Activated CD4-positive, alpha-beta memory T cell treated with anti-CD3 and anti-CD28 coated beads, Interleukin-2, amount 10 ng/mL, durations not matched to agents 7 days and 5 days (primary cell): Measurements from ENCODE around the gene DNMT3B. TPM values are rescaled to one million over a fixed set of nuclear protein-coding genes. Genes with fewer than 3 reads are reported as not detected.

Experiments
- CTCF ChIA-PET: fragments of 350-600 bp; sonication (Branson Sonifier 250); formaldehyde crosslinking; loops from one replicate; lab custom pipeline; 2021; ENCODE audit warnings: antibody characterized with exemption, inconsistent platforms; lab: Charles Lee
- POLR2A ChIA-PET: fragments of 350-600 bp; sonication (Branson Sonifier 250); formaldehyde crosslinking; loops from one replicate; lab custom pipeline; 2021; ENCODE audit warnings: antibody characterized with exemption; lab: Charles Lee
- DNase-seq: peaks from one replicate; pipeline ENCODE4 v3.0.0-alpha.2; 2020
- H3K27ac Mint-ChIP-seq: one replicate; pipeline ENCODE4 v1.8.0; 2021; ENCODE audit warnings: mild to moderate bottlenecking, mixed read lengths
- H3K27me3 Mint-ChIP-seq: one replicate; pipeline ENCODE4 v1.8.0; 2021; ENCODE audit warnings: mixed read lengths
- H3K36me3 Mint-ChIP-seq: one replicate; pipeline ENCODE4 v1.8.0; 2021; ENCODE audit warnings: low read depth, mixed read lengths
- H3K4me1 Mint-ChIP-seq: one replicate; pipeline ENCODE4 v1.8.0; 2021; ENCODE audit warnings: mixed read lengths
- H3K4me3 Mint-ChIP-seq: one replicate; pipeline ENCODE4 v1.8.0; 2021; ENCODE audit warnings: mild to moderate bottlenecking, mixed read lengths
- H3K9me3 Mint-ChIP-seq: one replicate; pipeline ENCODE4 v1.8.0; 2021; ENCODE audit warnings: mixed read lengths
- total RNA-seq, 2 experiments: library from RNA; stranded (reverse); gene quantifications; one replicate each; pipeline ENCODE4 v1.2.3, GENCODE V29; 2021

DNMT3B gene
- total RNA-seq, 2 experiments from 2014 or later, result 2.2 to 2.4 TPM

DNA sequence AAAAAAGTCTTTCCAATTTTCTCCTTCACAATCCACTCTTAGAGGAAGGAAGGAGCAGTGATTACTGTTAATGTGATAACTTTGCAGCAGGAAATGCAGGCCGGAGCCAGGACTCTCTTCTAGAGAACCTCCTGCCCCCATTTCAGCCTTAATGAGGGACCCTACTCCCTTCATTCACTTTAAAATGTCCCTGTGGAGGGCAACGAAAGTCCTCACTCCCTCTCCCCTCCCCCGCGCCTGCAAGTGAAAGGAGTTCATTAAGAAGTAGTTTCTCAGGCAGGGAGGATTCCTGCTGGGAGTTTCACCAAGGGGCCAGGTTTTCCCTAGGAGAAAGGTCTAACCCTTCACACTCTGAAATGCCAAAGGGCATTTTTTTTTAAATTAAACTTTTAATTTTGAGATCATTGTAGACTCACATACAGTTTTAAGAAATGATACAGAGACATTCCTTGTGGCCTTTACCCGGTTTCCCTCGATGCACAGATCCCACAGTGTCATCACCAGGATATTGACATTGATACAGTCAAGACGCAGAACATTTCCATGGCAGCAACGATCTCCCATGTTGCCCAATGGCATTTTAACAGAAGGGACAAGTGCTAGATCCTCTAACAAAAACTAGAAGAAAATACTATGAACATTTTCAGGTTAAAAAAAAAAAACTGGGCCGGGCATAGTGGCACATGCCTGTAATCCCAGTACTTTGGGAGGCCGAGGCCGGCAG, 12.1 kb upstream of the DNMT3B start:
- H3K9me3 Mint-ChIP-seq, result no peaks in the 10 kb centered on the region
- no peak for DNase-seq
- POLR2A ChIA-PET, result no interaction called here
- no peaks in the 10 kb centered on the region for H3K36me3 Mint-ChIP-seq
- no peak overlapping the region for H3K27ac Mint-ChIP-seq
- H3K4me1 Mint-ChIP-seq, result peaks cover 3% of the 10 kb centered on the region
- H3K4me3 Mint-ChIP-seq, result no peak overlapping the region
- no peaks in the 10 kb centered on the region for H3K27me3 Mint-ChIP-seq
- CTCF ChIA-PET, result no interaction called here

DNA sequence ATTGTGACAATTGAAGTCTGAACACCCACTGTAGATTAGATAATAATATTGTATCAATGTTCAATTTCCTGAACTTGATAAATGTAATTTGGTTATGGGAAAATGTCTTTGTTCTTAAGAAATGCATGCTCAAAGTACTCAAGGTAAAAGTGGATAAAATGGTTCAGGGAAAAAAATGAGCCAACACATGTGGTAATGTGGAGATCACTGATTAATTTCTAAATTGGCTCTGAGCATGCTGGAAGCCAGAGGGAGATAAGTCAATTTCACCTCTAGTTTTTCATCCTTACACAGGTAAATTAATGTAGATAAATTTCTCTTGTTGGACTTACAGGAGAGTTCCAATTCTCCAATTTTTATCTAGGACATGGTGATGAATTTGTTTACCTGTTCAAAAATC, 10.9 kb upstream of the DNMT3B start:
- CTCF ChIA-PET, result no interaction called here

DNA sequence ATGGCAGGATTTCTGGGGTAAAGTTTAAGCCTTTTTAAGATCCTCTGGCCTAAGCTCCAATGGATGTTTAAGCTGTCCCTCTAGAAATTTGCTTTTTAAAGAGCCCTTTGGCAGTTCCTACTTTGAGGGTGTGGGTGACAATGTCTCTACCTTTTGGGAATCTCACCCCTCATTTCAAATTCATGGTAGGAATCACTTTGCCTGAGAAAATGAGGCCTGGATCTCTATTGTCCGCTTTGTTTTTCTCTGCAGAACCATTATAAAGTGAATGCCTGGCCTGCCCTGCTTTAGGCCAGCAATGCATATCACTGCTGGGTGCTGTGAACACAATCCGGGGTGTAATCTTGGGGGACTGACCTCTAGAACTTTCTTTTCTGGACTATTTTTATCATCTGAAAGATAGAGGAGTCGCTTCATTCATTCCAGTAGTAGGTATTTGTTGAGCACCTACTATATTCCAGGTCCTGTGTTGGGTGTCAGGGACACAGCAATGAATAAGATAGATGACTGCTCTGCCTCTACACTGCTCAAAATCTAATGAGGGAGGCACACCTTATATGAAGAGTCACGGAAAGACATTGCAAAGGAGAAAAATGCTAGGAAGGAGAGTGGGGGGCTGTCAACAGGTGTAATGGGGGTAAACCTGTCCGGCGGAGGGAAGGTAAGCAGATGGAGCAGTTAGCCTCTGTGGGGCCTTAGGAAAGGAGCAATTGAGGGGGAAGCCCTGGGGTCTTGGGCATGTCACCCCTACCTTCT, 10.3 kb upstream of the DNMT3B start:
- CTCF ChIA-PET, result no interaction called here
- Mint-ChIP-seq H3K27me3 (no peaks in the 10 kb centered on the region), H3K9me3 (no peaks in the 10 kb centered on the region), H3K4me1 (peaks cover 2% of the 10 kb centered on the region), H3K27ac (no peak overlapping the region), H3K4me3 (no peak overlapping the region), H3K36me3 (no peaks in the 10 kb centered on the region)
- no peak for DNase-seq
- POLR2A ChIA-PET, result no interaction called here

More for the DNA sequence above, 10.9 kb upstream of the DNMT3B start:
- Mint-ChIP-seq H3K9me3 (no peaks in the 10 kb centered on the region), H3K4me3 (no peak overlapping the region), H3K4me1 (peaks cover 2% of the 10 kb centered on the region), H3K27ac (no peak overlapping the region), H3K27me3 (no peaks in the 10 kb centered on the region), H3K36me3 (no peaks in the 10 kb centered on the region)
- no peak for DNase-seq
- POLR2A ChIA-PET, result no interaction called here

DNA sequence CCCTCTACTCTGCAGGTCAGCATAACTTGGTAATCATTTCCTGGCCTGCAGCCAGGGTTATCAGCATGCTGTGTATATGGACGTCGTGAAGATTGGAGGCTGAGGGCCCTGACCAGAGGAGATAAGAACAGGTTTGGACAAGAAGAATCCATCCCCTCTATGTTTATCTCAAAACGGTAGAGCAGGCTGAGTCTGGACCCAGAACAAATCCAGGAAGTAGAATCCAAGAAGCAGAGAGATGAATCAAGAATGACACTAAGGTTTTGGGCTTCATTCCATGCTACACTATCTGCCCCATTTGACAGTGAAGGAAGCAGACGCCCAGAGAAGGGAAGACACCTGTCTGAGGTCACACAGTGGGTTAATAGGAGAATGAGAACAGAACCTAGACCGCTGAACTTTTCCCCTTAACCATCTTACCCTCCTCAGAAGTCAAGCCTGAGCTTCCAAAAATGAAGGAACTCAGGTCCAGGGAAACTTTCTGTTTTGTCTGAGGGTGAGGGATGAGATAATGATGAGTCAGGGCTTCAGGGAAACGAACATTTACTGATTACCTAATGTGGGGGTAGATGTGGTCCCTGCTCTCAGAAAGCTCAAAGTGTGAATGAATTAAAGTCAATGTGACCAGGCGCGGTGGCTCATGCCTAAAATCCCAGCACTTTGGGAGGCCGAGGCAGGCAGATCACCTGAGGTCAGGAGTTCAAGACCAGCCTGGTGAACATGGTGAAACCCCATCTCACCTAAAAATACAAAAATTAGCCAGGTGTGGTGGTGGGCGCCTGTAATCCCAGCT, 9.5 kb upstream of the DNMT3B start:
- H3K9me3 Mint-ChIP-seq, result no peaks in the 10 kb centered on the region
- H3K4me1 Mint-ChIP-seq, result peaks cover 2% of the 10 kb centered on the region
- ChIA-PET CTCF (interaction anchor here (1.8 kb wide), 1 partner anchor 26 kb away, joined by 3 read pairs; no protein-coding TSS in a partner anchor), POLR2A (no interaction called here)
- no peak overlapping the region for H3K4me3 Mint-ChIP-seq
- no peaks in the 10 kb centered on the region for H3K27me3 Mint-ChIP-seq
- no peak for DNase-seq
- no peak overlapping the region for H3K27ac Mint-ChIP-seq
- no peaks in the 10 kb centered on the region for H3K36me3 Mint-ChIP-seq

DNA sequence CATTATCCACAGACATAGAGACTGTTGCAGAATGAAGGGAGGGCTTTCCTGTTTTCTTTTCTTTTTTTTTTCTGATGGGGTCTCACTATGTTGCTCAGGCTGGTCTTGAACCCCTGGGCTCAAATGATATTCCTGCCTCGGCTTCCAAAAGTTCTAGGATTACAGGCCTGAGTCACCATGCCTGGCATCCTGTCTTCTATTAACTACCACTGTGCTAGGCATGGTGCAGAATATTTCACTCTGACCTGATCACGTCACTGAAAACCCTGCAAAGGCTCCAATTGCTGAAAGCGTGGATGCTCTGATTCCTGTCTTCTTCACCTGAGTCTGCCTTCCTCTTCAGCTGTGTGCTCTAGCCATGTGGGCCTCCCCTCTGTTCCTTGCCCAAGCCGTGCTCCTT, 8.5 kb upstream of the DNMT3B start:
- no peak for DNase-seq
- POLR2A ChIA-PET, result no interaction called here
- CTCF ChIA-PET, result interaction anchor here (0.6 to 1.8 kb wide), 3 partner anchors 15 to 28 kb away, joined by 3 read pairs; no protein-coding TSS in a partner anchor
- Mint-ChIP-seq H3K27me3 (no peaks in the 10 kb centered on the region), H3K4me3 (no peak overlapping the region), H3K36me3 (no peaks in the 10 kb centered on the region), H3K27ac (no peak overlapping the region), H3K9me3 (no peaks in the 10 kb centered on the region), H3K4me1 (peaks cover 2% of the 10 kb centered on the region)

DNA sequence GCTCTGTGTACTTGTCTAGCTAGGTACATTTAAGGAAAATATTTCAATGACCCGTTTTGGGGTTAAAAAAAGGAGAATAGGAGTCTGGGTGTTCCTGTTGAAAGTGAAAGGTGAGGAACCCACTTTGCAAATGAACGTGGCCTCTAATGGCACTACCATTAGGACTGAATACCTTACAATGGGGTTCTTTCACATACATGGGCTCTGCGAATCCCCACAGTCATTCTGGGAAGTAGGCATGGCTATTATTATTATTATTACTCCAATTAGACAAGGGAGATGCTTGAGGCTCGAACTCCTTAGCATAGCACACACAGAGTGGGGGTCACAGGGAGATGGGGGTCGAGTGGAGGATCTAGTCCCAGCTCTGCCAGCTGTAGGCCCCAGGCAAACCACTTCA, 6.0 kb upstream of the DNMT3B start:
- no peak for DNase-seq
- Mint-ChIP-seq H3K4me3 (no peak overlapping the region), H3K4me1 (peaks cover 7% of the 10 kb centered on the region), H3K27ac (no peak overlapping the region), H3K9me3 (no peaks in the 10 kb centered on the region), H3K36me3 (no peaks in the 10 kb centered on the region), H3K27me3 (peaks cover 1% of the 10 kb centered on the region)
- ChIA-PET CTCF (interaction anchor here (1.2 to 2.4 kb wide), 2 partner anchors 9 to 22 kb away, joined by 4 to 12 read pairs; no protein-coding TSS in a partner anchor), POLR2A (interaction anchor here (0.9 kb wide), 1 partner anchor 13 kb away, joined by 3 read pairs; the partner anchor contains the start of gene COMMD7)

DNA sequence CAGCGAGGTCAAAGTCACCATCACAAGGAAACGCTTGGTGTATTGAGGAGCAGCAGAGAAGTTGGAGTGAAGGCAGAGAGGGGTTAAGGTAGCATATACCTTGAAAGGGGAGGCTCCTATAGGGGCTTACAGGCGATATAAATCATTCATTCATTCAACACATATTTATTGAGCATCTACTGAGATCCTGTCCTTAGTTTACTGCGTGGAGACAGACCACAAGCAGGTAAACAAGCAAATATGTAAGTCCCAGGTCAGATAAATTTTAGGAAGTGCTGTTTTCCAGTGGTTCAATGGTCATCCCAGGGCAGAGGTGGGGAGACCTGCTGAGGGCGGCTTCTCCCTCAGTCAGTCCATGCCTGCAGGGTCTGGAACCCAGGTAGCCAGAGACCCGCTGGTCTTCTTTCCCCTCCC, 761 bp upstream of the DNMT3B start:
- peaks cover 16% of the 10 kb centered on the region for H3K27me3 Mint-ChIP-seq
- H3K9me3 Mint-ChIP-seq, result no peaks in the 10 kb centered on the region
- no peak for DNase-seq
- POLR2A ChIA-PET, result interaction anchor here (1.3 to 1.5 kb wide), 2 partner anchors 17 to 18 kb away, joined by 3 to 5 read pairs; partner anchors contain the start of gene COMMD7
- H3K4me1 Mint-ChIP-seq, result peaks cover 15% of the 10 kb centered on the region
- peak overlapping the region; percentile 65 for H3K4me3 Mint-ChIP-seq
- peak overlapping the region; percentile 15 for H3K27ac Mint-ChIP-seq
- CTCF ChIA-PET, result interaction anchor here (2.0 kb wide), 1 partner anchor 19 kb away, joined by 6 read pairs; the partner anchor contains the start of gene COMMD7
- no peaks in the 10 kb centered on the region for H3K36me3 Mint-ChIP-seq

DNA sequence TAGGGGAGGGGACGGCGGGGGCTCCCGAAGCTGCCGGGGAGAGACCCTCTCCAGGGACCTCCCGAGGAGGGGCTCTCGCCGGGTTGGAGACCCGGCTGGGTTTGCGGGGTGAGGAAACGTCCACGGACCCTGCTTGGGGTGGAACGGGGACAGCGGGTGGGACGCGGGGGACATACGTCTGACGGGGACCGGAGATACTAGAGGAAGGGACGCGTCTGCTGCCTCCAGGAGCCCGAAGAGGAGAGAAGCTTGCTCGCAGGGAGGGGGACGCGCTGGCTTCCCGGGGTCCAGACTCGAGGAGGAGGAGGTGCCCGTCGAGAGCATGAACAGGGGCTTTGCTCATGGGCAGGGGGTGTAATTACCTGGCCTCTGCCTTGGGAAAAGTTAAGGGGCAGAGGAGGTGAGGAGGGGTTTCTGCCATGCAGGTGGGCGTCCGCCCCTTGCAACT, 593 bp downstream of the DNMT3B start:
- Mint-ChIP-seq H3K27me3 (peaks cover 16% of the 10 kb centered on the region), H3K9me3 (no peaks in the 10 kb centered on the region), H3K4me3 (peak overlapping the region; percentile 81), H3K27ac (no peak overlapping the region), H3K36me3 (no peaks in the 10 kb centered on the region), H3K4me1 (peaks cover 15% of the 10 kb centered on the region)
- POLR2A ChIA-PET, result interaction anchor here (0.9 to 2.4 kb wide), 5 partner anchors 16 to 224 kb away, joined by 3 to 31 read pairs (median 5); partner anchors contain the start of gene COMMD7
- peak; percentile 27 for DNase-seq
- CTCF ChIA-PET, result interaction anchor here (1.1 to 3.4 kb wide), 6 partner anchors 14 to 90 kb away, joined by 3 to 17 read pairs (median 6); partner anchors contain the start of gene COMMD7

DNA sequence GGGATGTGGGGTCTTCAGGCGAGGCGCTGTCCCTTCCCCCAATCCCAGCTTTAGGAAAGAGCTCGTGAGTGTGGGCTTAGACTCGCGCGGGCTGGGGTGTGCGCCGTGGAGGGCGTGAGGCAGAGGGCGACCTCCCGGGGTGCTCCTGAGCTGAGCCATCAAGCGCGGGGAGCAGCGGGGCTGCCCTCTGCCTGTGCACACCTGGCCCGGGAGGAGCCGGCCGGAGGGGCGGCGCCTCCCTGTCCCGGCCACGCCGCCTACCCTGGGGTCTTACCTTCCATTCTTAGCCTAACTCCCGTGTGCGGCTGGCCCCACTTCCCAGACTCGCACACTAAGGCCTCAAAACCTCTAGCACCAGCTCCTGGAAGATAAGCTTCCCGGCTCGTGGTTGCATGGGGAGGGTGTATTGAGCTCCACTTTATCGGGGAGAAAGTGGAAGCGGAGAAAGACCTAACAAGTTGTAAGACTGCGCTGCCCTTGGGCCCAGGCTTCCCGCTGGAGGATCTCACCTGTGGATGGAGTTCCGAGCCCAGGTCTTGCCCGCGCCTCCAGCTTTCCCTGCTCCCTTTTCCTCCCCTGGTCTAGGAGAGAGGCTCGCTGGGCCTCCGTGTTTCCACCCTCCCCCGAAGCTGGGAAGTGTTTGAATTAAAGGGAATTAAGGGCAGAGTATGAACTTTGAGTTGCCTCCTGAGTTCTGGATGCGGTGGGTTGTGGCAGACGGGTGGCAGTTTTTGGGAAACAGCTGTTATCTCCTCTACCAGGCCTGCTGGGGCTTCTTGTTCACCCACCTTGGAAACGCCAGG, 1.2 kb downstream of the DNMT3B start:
- ChIA-PET POLR2A (interaction anchor here (0.9 to 2.4 kb wide), 4 partner anchors 15 to 224 kb away, joined by 3 to 31 read pairs (median 8); partner anchors contain the start of gene COMMD7), CTCF (interaction anchor here (1.1 to 3.4 kb wide), 6 partner anchors 13 to 91 kb away, joined by 3 to 17 read pairs (median 6); partner anchors contain the start of gene COMMD7)
- Mint-ChIP-seq H3K27ac (no peak overlapping the region), H3K4me1 (peaks cover 15% of the 10 kb centered on the region), H3K27me3 (peaks cover 16% of the 10 kb centered on the region), H3K4me3 (peak overlapping the region; percentile 81), H3K9me3 (no peaks in the 10 kb centered on the region), H3K36me3 (no peaks in the 10 kb centered on the region)
- no peak for DNase-seq

DNA sequence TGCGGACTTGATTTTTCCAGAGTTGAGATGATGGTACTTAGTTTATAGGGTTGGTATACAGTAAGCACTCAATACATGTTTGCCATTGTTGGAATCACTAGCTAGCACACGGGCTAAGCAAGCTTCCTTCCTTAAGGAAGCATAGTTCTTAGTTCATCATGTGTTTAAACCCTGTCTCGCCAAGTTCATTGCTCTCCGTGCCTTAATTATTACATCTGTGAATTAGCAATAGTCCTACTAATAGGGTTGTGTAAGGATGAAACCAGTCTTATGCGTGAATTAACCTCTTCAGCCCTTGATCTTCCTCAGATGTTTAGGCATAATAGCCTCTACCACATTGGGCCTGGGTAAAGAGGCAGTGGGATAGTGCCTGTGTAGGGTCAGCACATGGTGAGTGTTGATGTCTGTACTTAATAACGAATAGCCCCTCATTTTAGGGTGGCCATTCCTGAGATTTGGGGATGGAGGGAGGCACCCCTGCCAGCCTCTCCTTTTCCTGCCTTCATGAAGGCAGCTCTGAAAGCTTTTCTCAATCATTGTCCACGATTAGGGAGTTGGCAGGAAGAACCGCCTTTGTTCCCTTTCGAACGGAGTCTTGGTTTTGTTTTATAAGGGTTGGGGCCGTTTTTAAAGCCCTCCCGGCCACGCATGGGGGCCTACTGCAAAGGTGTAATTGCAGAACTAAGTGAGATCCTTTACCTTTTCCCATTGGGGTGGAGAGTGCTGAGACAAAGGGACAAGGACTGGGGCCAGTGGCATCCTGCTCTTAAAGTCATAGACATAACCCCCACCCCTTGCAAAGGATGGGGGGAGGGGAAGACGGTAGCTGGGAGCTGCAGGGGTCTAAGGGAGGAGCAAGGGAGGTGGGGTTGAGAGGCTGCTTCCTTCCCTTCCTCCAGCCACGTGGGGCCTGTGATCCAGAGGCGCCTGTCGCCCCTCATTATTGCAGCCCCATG, 2.1 kb downstream of the DNMT3B start:
- CTCF ChIA-PET, result interaction anchor here (1.4 to 3.4 kb wide), 5 partner anchors 12 to 92 kb away, joined by 3 to 17 read pairs (median 7); no protein-coding TSS in a partner anchor
- POLR2A ChIA-PET, result interaction anchor here (2.4 kb wide), 1 partner anchor 21 kb away, joined by 31 read pairs; the partner anchor contains the start of gene COMMD7
- H3K9me3 Mint-ChIP-seq, result no peaks in the 10 kb centered on the region
- peaks cover 15% of the 10 kb centered on the region for H3K4me1 Mint-ChIP-seq
- H3K4me3 Mint-ChIP-seq, result no peak overlapping the region
- DNase-seq, result no peak
- no peaks in the 10 kb centered on the region for H3K36me3 Mint-ChIP-seq
- no peak overlapping the region for H3K27ac Mint-ChIP-seq
- H3K27me3 Mint-ChIP-seq, result peaks cover 16% of the 10 kb centered on the region
